HG02571 (cell line): ENCODE measurements around the gene CES2.

Experiments
- ATAC-seq: cut with Tn5 transposase; IDR thresholded peaks from one replicate; pipeline ENCODE4 v1.9.1; 2021; ENCODE audit warnings: mild to moderate bottlenecking, moderate library complexity; ENCODE audit not compliant: unreplicated experiment

Gene CES2

GRCh38 chr16:66918355-66918754 is 17.0 kb upstream of the CES2 start:
- no peak for ATAC-seq

- ATAC-seq: no peak
Observed at GRCh38 chr16:66918803-66919568, 16.3 kb upstream of the CES2 start, which contains the start of gene CDH16. CDH16 (minus strand) TSS chr16:66918885; CDS start chr16:66918065, 820 bp downstream.

GRCh38 chr16:66919569-66920298 is 15.6 kb upstream of the CES2 start:
- ATAC-seq: no peak

GRCh38 chr16:66920299-66920590 is 15.1 kb upstream of the CES2 start:
- ATAC-seq: no peak

DNA sequence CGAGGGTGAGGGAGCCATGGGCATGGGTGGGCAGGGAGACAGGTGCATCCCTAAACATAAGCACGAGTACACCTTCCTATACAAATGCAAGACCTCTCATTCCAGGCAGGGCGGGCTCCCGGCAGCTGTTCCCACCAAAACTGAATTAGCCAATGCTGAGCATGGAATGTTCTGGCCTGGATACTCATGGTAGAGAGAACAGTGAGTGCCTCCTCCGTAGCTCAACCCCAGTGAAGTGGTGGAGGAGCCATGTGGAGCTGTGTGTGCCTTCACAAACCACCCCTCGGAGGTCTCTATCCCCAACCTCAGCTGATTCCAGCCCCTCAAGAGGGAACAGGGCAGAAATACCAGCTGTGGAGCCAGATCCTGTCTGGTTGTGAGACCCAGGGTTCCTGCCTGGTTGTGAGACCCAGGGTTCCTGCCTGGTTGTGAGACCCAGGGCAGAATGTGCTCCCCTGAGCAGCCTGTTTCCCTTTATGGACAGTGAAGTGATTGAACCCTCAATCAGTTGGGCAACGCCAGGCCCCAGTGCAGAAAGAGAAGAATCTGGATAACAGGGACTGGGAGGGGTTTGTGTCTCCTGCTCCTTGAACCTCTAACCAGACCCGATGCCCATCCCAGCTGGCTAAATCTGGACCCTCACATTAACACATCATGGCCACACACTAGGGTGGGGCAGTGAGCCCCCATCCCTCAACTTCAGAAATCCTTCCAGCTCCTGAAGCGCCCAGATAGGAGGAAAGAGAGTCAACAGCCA is 14.2 kb upstream of the CES2 start:
- ATAC-seq: no peak

DNA sequence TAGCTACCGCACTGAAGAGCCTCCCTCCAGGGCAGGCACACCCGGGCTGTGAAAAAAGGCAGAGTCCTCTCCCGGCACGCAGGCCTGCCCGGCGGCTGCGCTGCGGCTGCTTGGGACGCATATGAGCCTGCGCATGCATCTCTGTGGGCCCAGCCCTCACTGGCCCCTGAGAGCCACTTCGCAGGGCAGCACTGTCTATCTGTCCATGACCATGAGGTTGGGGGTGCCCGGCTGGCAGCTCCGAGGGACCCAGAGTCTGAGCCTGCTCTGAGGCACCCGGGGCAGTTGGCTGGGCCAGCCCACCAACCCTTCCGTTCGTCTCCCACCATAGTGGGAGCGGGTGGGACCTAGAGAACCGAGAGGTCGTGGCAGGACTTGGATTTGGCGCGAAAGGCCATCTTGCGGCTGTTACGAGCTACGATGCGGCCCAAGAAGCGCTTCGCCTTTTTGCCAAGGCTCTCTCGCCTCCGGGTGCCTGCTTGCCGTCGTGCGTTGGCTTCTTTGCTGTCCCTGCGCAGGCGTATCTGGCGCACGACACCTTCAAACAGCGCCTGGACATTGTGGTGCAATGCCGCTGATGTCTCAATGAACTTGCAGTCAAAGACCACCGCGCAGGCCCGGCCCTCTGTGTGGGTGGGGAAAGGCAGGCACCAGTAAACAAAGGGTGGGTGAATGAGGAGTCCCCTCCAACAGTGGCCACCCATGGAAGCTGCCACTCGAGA is 13.4 kb upstream of the CES2 start:
- ATAC-seq: no peak

GRCh38 chr16:66923247-66923731 is 12.0 kb upstream of the CES2 start:
- no peak for ATAC-seq

DNA sequence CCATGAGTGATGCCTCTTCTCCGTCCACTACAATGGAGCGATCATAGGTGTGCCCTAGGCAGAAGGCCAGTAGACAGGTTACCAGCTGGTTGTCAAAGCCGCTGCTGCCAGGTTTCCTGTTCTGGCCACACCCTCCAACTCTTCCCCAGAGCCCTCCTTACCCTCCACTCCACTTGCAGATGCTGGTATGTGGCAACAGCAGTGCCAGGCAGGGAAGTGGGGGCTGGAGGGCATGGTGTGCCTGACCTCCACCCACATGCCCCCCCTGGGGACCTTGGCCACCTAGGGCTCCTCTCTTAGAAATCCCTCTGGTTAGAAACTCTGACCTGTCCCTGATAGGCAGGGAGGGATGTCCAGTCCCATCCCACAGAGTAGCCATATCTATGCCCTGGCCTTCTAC is 11.4 kb upstream of the CES2 start:
- no peak for ATAC-seq

GRCh38 chr16:66924527-66925321 is 10.6 kb upstream of the CES2 start:
- no peak for ATAC-seq

DNA sequence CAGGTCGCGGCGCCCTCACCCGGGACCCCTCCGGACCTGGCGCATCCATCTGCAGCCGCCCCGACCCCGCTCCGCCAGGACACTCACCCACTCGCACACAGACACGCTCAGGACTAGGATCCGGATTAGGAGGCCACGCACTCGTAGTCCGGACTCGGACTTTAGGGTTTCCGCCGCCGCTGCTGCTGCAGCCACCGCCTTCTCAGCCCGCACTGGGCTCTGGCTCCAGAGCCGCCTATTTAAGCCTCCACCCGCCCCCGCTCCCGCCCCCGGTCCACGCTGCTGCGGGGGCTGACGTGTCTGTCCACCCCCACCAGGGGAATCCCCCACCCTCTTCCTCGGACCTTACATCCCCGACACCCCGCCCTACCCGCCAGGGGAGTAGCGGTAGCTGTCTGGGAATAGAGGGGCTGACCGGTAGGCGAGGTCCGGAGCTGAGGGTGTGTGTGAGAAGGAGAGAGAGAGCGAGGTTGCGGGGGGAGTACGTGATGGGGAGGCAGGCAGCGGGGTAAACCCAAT is 9.9 kb upstream of the CES2 start, which contains the start of gene RRAD:
Gene RRAD (minus strand): TSS at position 214 of the 519 bp plus-strand sequence. CDS start 356 bp downstream, outside the sequence.
- no peak for ATAC-seq

- no peak for ATAC-seq
Observed at GRCh38 chr16:66926171-66926947, 9.0 kb upstream of the CES2 start.

GRCh38 chr16:66926961-66927436 is 8.3 kb upstream of the CES2 start:
- no peak for ATAC-seq

- no peak for ATAC-seq
Observed at GRCh38 chr16:66927918-66928649, 7.2 kb upstream of the CES2 start.

DNA sequence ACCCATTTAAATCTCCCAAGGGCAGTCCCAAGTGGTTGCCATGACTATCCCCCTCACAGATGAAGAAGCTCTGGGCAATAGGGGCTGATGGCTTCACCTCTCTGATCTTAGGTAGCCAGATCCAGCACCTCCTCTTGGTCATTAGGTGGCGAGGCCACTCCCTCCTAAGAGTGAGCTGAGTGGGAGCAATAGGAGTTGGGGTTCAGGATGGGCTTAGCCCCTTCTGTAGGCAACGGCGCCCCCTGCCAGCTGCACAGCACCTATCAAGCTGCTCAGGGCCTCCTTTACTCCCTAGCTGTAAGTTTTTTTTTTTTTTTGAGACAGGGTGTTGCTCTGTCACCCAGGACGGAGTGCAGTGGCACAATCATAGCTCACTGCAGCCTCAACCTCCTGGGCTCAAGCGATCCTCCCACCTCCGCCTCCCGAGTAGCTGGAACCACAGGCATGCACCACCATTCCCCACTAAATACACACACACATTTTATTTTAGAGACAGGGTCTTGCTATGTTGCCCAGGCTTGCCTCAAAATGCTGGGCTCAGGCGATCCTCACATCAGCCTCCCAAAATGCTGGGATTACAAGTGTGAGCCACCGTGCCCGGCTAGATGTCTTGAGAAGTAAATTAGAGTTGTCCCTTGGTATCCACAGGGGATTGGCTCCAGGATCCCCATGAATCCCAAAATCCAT is 6.5 kb upstream of the CES2 start:
- no peak for ATAC-seq

GRCh38 chr16:66930189-66930588 is 5.1 kb upstream of the CES2 start:
- no peak for ATAC-seq

DNA sequence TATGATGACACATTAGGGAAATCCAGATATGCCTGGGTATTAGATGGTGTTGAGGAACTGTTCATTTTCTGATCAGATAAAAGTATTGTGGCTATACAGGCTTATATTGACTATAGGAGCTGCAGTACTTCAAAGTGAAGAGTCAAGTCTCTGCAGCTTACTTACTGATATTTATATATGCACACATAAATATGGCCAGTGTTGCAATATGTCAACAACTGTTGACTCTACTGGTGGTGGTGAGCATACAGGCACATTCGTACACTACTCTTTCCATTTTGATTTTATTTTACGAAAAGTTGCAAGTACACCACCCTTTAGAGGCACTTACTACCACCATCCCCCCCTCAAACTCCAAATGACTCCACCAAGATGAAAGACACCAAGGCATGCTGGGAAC is 3.7 kb upstream of the CES2 start:
- ATAC-seq: no peak

GRCh38 chr16:66932076-66932475 is 3.2 kb upstream of the CES2 start:
- no peak for ATAC-seq

GRCh38 chr16:66933776-66934137 is 1.6 kb upstream of the CES2 start:
- no peak for ATAC-seq
